GM21360 (cell line): ENCODE measurements around the gene HPN.
"Not testable (repeated sequence)": the region's sequence is repeated elsewhere in the genome, so short reads cannot be mapped to it uniquely, and the experiment has no call there.

Experiments
- ATAC-seq: cut with Tn5 transposase; IDR thresholded peaks from one replicate; pipeline ENCODE4 v1.9.1; 2021; ENCODE audit warnings: mild to moderate bottlenecking, moderate library complexity; ENCODE audit not compliant: unreplicated experiment

Gene HPN

GRCh38 chr19:35008891-35009341 is 32.6 kb upstream of the HPN start:
- no peak for ATAC-seq

- ATAC-seq = no peak
These were observed 31.8 kb upstream of the HPN start for GRCh38 chr19:35009424-35010415.

GRCh38 chr19:35011091-35011689 is 30.3 kb upstream of the HPN start:
- ATAC-seq = no peak

- ATAC-seq = no peak
These were observed 29.5 kb upstream of the HPN start for GRCh38 chr19:35011737-35012682.

- ATAC-seq = no peak
These were observed 28.3 kb upstream of the HPN start for GRCh38 chr19:35013041-35013819.

GRCh38 chr19:35013820-35014754 is 27.4 kb upstream of the HPN start:
- ATAC-seq = no peak

- ATAC-seq = not testable (repeated sequence)
These were observed 26.7 kb upstream of the HPN start for GRCh38 chr19:35014774-35015173.

GRCh38 chr19:35015270-35015953 is 26.1 kb upstream of the HPN start:
- ATAC-seq = no peak

GRCh38 chr19:35015954-35016351 is 25.6 kb upstream of the HPN start:
- ATAC-seq = no peak

GRCh38 chr19:35017507-35017906 is 24.0 kb upstream of the HPN start:
- no peak for ATAC-seq

- no peak for ATAC-seq
These were observed 23.1 kb upstream of the HPN start for GRCh38 chr19:35018379-35018778.

- no peak for ATAC-seq
These were observed 22.4 kb upstream of the HPN start for GRCh38 chr19:35019144-35019543.

GRCh38 chr19:35021016-35021415 is 20.5 kb upstream of the HPN start:
- no peak for ATAC-seq

- no peak for ATAC-seq
These were observed 19.9 kb upstream of the HPN start for GRCh38 chr19:35021596-35021995.

- ATAC-seq = no peak
These were observed 19.1 kb upstream of the HPN start for GRCh38 chr19:35022460-35022859.

- no peak for ATAC-seq
These were observed 18.1 kb upstream of the HPN start for GRCh38 chr19:35023428-35023827.

GRCh38 chr19:35024095-35024494 is 17.4 kb upstream of the HPN start:
- ATAC-seq = no peak

GRCh38 chr19:35025969-35026368 is 15.6 kb upstream of the HPN start:
- no peak for ATAC-seq

GRCh38 chr19:35026418-35026817 is 15.1 kb upstream of the HPN start:
- no peak for ATAC-seq
